Hepatic stellate cell (primary cell): ENCODE data around the gene TCIRG1.

Experiments
- DNase-seq: peaks from one replicate; pipeline ENCODE4 v3.0.0; 2011; ENCODE audit warnings: low spot score

The TCIRG1 gene

GRCh38 chr11:68006606-68007166 is 32.1 kb upstream of the TCIRG1 start:
- no peak for DNase-seq

GRCh38 chr11:68007498-68008380 is 31.1 kb upstream of the TCIRG1 start:
- DNase-seq: no peak

DNA sequence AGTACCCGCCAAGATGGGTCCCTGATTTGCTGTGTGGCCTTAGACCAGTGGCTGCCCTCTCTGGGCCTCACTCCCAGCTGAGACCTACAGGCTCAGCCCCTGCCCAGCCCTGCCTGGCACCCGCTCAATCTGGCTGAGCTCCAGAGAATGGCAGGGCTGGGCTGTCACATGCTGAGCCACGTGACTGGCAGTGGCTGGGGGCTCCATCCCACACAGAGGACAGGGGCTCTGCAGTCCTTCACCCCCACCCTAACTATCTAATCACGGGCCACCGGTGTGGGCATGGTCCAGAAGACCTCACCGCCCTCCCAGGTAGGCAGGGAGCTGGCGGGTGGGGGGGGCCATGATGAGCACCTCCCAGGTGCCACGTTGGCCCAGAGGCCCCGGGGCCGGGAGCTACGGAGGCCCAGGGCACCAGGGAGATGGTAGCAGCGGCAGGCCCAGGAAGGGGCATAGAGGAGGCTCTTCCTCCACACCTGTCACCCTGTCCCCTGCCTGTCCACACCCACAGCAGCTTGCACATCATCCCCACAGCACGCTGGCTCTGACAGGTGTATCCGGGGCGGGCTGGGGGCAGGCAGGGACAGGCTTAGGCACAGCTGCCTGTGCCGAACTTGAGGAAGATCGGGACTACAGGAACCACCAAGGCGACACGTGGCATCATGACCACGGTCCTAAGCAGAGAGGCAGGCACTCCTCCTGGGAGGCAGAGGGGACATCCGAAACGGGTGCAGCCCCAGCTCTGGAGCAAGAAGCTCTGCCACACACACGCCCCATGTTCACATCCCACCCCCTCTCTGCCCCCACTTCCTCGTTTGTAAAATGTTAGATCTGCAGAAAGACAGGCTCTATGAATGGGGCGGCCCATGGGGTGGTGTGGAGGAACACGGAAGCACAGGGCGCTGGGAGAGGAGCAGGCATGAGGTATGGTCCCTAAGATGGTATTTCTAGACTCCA is 30.2 kb upstream of the TCIRG1 start:
- no peak for DNase-seq

GRCh38 chr11:68009391-68010089 is 29.3 kb upstream of the TCIRG1 start:
- DNase-seq: no peak

GRCh38 chr11:68010090-68011041 is 28.5 kb upstream of the TCIRG1 start, which contains the start of gene ALDH3B1:
Gene ALDH3B1, plus strand, starts transcription at chr11:68010327. Its CDS starts 4,971 bp downstream, at chr11:68015298.
- peak; percentile 92 for DNase-seq

DNA sequence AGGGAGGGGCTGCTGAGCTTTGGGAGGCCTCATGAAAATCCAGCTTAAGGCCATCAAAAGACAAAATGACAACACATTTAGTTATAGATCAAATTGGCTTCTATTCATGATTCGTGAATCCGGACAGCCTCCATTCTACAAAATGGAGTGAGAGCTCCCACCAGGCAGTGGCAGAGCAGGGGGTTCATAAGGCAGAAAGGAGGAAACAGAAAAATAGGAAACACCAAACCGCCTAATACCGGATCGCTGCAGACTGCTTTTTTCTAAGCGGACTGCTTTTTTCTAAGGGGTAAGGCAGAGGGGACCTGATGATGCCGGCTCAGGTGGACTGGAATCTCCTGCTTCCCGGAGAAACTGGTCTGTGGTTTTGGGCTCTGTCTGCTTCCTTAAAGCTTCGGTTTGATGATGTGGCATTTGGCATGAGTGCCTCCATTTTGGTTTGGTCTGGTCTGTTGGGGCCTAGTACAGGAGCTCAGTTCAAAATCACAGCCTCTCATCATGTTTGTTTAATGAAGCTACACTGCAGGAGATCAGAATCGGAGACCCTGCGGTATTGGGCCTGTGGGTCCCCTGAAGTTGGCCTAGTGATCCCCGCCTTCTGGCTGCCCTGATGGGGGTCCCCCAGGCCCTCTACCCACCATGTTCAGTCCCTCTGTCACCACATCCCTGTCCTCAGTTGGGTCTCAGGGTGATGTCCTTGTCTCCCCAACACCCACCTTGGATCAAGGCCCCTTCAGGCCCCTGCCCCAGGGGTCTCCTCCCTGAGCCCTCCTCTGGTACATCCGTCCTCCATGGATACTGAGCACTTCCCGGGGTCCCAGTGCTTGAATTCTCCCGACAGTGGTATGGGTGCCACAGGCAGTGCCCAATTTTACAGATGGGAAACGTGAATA is 27.5 kb upstream of the TCIRG1 start:
- DNase-seq: no peak

- no peak for DNase-seq
Observed at GRCh38 chr11:68012044-68012842, 26.6 kb upstream of the TCIRG1 start.

- peak; percentile 98 for DNase-seq
Observed at GRCh38 chr11:68012843-68013610, 25.8 kb upstream of the TCIRG1 start.

- DNase-seq: no peak
Observed at GRCh38 chr11:68013611-68014156, 25.1 kb upstream of the TCIRG1 start.

GRCh38 chr11:68014157-68014946 is 24.5 kb upstream of the TCIRG1 start:
- DNase-seq: peak; percentile 69

GRCh38 chr11:68014947-68015447 is 23.8 kb upstream of the TCIRG1 start:
- DNase-seq: no peak

- no peak for DNase-seq
Observed at GRCh38 chr11:68015467-68015866, 23.4 kb upstream of the TCIRG1 start.

- DNase-seq: no peak
Observed at GRCh38 chr11:68016161-68016903, 22.5 kb upstream of the TCIRG1 start.

- DNase-seq: no peak
Observed at GRCh38 chr11:68016904-68017817, 21.7 kb upstream of the TCIRG1 start.
